Activated B cell treated with CpG ODN at 0.5 μM for 24 hours (primary cell): ENCODE results near the gene LAPTM4A. TPM values are rescaled to one million over a fixed set of nuclear protein-coding genes. Genes with fewer than 3 reads are reported as not detected.

Experiments
- ATAC-seq: fragments of 200-7000 bp; cut with Tn5 transposase; one replicate; pipeline ENCODE4 v1.10.0; 2021; ENCODE audit warnings: low read depth, mild to moderate bottlenecking, moderate library complexity
- CTCF ChIA-PET: fragments of 350-600 bp; sonication (Branson Sonifier 250); formaldehyde crosslinking; loops from one replicate; lab custom pipeline; 2021; ENCODE audit warnings: antibody characterized with exemption; lab: Charles Lee
- POLR2A ChIA-PET: fragments of 350-600 bp; sonication (Branson Sonifier 250); formaldehyde crosslinking; loops from one replicate; lab custom pipeline; 2021; ENCODE audit warnings: antibody characterized with exemption; lab: Charles Lee
- DNase-seq: peaks from one replicate; pipeline ENCODE4 v3.0.0; 2022
- H3K27ac Mint-ChIP-seq: one replicate; pipeline ENCODE4 v1.8.0; 2020; ENCODE audit warnings: mixed read lengths
- H3K27me3 Mint-ChIP-seq: one replicate; pipeline ENCODE4 v1.8.0; 2021; ENCODE audit warnings: mixed read lengths
- H3K36me3 Mint-ChIP-seq: one replicate; pipeline ENCODE4 v1.8.0; 2021; ENCODE audit warnings: low read depth, mixed read lengths
- H3K4me1 Mint-ChIP-seq: one replicate; pipeline ENCODE4 v1.8.0; 2021; ENCODE audit warnings: mixed read lengths
- H3K4me3 Mint-ChIP-seq: one replicate; pipeline ENCODE4 v1.8.0; 2020; ENCODE audit warnings: mild to moderate bottlenecking, mixed read lengths
- H3K9me3 Mint-ChIP-seq: one replicate; pipeline ENCODE4 v1.8.0; 2020; ENCODE audit warnings: mixed read lengths
- CTCF ChIP-seq: fragments of 200-600 bp; IDR thresholded peaks from one replicate; pipeline ENCODE4 v1.8.0; 2022; ENCODE audit warnings: antibody characterized with exemption, mild to moderate bottlenecking
- intact Hi-C: fragments of 100-400 bp; cut with micrococcal nuclease; formaldehyde crosslinking; loops from one replicate; pipeline ENCODE4 v1.15.1; 2024
- total RNA-seq: library from RNA; stranded (reverse); gene quantifications from 2 replicates; pipeline ENCODE4 v1.2.3, GENCODE V29; 2022

LAPTM4A gene
- total RNA-seq, 1 donor from 2014 or later = 47.2 TPM

GRCh38 chr2:20037660-20038059, 13.8 kb downstream of the LAPTM4A start:
- intact Hi-C loops = no loop called here
- ChIA-PET POLR2A (interaction anchor here (2.1 kb wide), 1 partner anchor 14 kb away, joined by 5 read pairs; the partner anchor contains the start of gene LAPTM4A), CTCF (interaction anchor here (2.4 kb wide), 1 partner anchor 22 kb away, joined by 11 read pairs; no protein-coding TSS in a partner anchor)
- H3K27ac Mint-ChIP-seq = no peak overlapping the region
- no peaks in the 10 kb centered on the region for H3K9me3 Mint-ChIP-seq
- no peak for TF ChIP-seq CTCF
- peaks cover 80% of the 10 kb centered on the region for H3K36me3 Mint-ChIP-seq
- H3K4me1 Mint-ChIP-seq = peaks cover 43% of the 10 kb centered on the region
- H3K4me3 Mint-ChIP-seq = no peak overlapping the region
- ATAC-seq (no peak), DNase-seq (no peak)
- no peaks in the 10 kb centered on the region for H3K27me3 Mint-ChIP-seq

- CTCF ChIA-PET = interaction anchor here (2.4 kb wide), 1 partner anchor 21 kb away, joined by 11 read pairs; no protein-coding TSS in a partner anchor
- POLR2A ChIA-PET = interaction anchor here (0.5 to 2.4 kb wide), 3 partner anchors 14 to 18 kb away, joined by 4 to 6 read pairs (median 4); partner anchors contain the start of gene LAPTM4A
- peak overlapping the region; percentile 79 for H3K27ac Mint-ChIP-seq
- no peak for DNase-seq
- no peak for TF ChIP-seq CTCF
- peaks cover 33% of the 10 kb centered on the region for H3K4me1 Mint-ChIP-seq
- no peaks in the 10 kb centered on the region for H3K27me3 Mint-ChIP-seq
- peaks cover 91% of the 10 kb centered on the region for H3K36me3 Mint-ChIP-seq
- intact Hi-C loops = loop anchor here (1.0 kb wide), 1 partner anchor 13 kb away; no protein-coding TSS in a partner anchor
- no peaks in the 10 kb centered on the region for H3K9me3 Mint-ChIP-seq
- peak overlapping the region; percentile 21 for H3K4me3 Mint-ChIP-seq
- ATAC-seq = peak; percentile 90
These were observed 15.3 kb downstream of the LAPTM4A start for GRCh38 chr2:20035955-20036666.

GRCh38 chr2:20034821-20035220, 16.6 kb downstream of the LAPTM4A start:
- H3K27ac Mint-ChIP-seq = no peak overlapping the region
- H3K9me3 Mint-ChIP-seq = no peaks in the 10 kb centered on the region
- H3K36me3 Mint-ChIP-seq = peaks cover 90% of the 10 kb centered on the region
- intact Hi-C loops = no loop called here
- DNase-seq (no peak), ATAC-seq (no peak)
- CTCF ChIA-PET = interaction anchor here (0.7 to 2.3 kb wide), 2 partner anchors 15 to 19 kb away, joined by 3 to 12 read pairs; no protein-coding TSS in a partner anchor
- H3K27me3 Mint-ChIP-seq = no peaks in the 10 kb centered on the region
- H3K4me3 Mint-ChIP-seq = no peak overlapping the region
- no peak for TF ChIP-seq CTCF
- POLR2A ChIA-PET = interaction anchor here (2.4 kb wide), 1 partner anchor 15 kb away, joined by 6 read pairs; no protein-coding TSS in a partner anchor
- peaks cover 29% of the 10 kb centered on the region for H3K4me1 Mint-ChIP-seq

GRCh38 chr2:20034218-20034617, 17.2 kb downstream of the LAPTM4A start:
- no peak for ATAC-seq
- CTCF ChIA-PET = interaction anchor here (2.3 kb wide), 1 partner anchor 19 kb away, joined by 12 read pairs; no protein-coding TSS in a partner anchor
- Mint-ChIP-seq H3K4me1 (peaks cover 29% of the 10 kb centered on the region), H3K27ac (no peak overlapping the region), H3K4me3 (no peak overlapping the region), H3K9me3 (peaks cover 2% of the 10 kb centered on the region), H3K36me3 (peaks cover 94% of the 10 kb centered on the region), H3K27me3 (no peaks in the 10 kb centered on the region)
- TF ChIP-seq CTCF = no peak
- no peak for DNase-seq
- intact Hi-C loops = no loop called here
- POLR2A ChIA-PET = interaction anchor here (0.8 kb wide), 1 partner anchor 17 kb away, joined by 8 read pairs; the partner anchor contains the start of gene LAPTM4A

- POLR2A ChIA-PET = interaction anchor here (0.8 kb wide), 1 partner anchor 18 kb away, joined by 8 read pairs; the partner anchor contains the start of gene LAPTM4A
- Mint-ChIP-seq H3K9me3 (peaks cover 2% of the 10 kb centered on the region), H3K4me1 (peaks cover 24% of the 10 kb centered on the region), H3K4me3 (no peak overlapping the region), H3K27me3 (no peaks in the 10 kb centered on the region), H3K27ac (no peak overlapping the region), H3K36me3 (peaks cover 94% of the 10 kb centered on the region)
- TF ChIP-seq CTCF = no peak
- DNase-seq (no peak), ATAC-seq (no peak)
- CTCF ChIA-PET = interaction anchor here (2.3 kb wide), 1 partner anchor 18 kb away, joined by 12 read pairs; no protein-coding TSS in a partner anchor
- intact Hi-C loops = no loop called here
These were observed 18.1 kb downstream of the LAPTM4A start for GRCh38 chr2:20033322-20033721.
